ENCODE data around the gene CTTNBP2NL.
A peak's percentile ranks its signal among the peaks of the same experiment; 100 is the strongest.
"Not testable (repeated sequence)": the region's sequence is repeated elsewhere in the genome, so short reads cannot be mapped to it uniquely, and the experiment has no call there.

The CTTNBP2NL gene

GRCh38 chr1:112466078-112466660, 70.2 kb downstream of the CTTNBP2NL start:
- DNase-seq, result peak; percentile 81

- DNase-seq, result not testable (repeated sequence)
These were observed 74.3 kb downstream of the CTTNBP2NL start for GRCh38 chr1:112470324-112470723.

GRCh38 chr1:112470966-112471365, 75.0 kb downstream of the CTTNBP2NL start:
- no peak for DNase-seq

GRCh38 chr1:112472142-112472541, 76.1 kb downstream of the CTTNBP2NL start:
- DNase-seq, result no peak

- no peak for DNase-seq
These were observed 81.5 kb downstream of the CTTNBP2NL start for GRCh38 chr1:112477550-112477949.

GRCh38 chr1:112478314-112478713, 82.3 kb downstream of the CTTNBP2NL start:
- no peak for DNase-seq

- not testable (repeated sequence) for DNase-seq
These were observed 90.0 kb downstream of the CTTNBP2NL start for GRCh38 chr1:112486063-112486462.

GRCh38 chr1:112487686-112488085, 91.7 kb downstream of the CTTNBP2NL start:
- DNase-seq, result not testable (repeated sequence)

GRCh38 chr1:112488141-112488540, 92.1 kb downstream of the CTTNBP2NL start:
- no peak for DNase-seq

- no peak for DNase-seq
These were observed 96.1 kb downstream of the CTTNBP2NL start for GRCh38 chr1:112492076-112492475.

- no peak for DNase-seq
These were observed 97.3 kb downstream of the CTTNBP2NL start for GRCh38 chr1:112493351-112493750.

- DNase-seq, result no peak
These were observed 100.3 kb downstream of the CTTNBP2NL start for GRCh38 chr1:112496290-112496689.

- peak; percentile 45 to 51 for DNase-seq
These were observed 106.0 kb downstream of the CTTNBP2NL start for GRCh38 chr1:112501810-112502641.

GRCh38 chr1:112502826-112503225, 106.8 kb downstream of the CTTNBP2NL start:
- DNase-seq, result no peak

GRCh38 chr1:112504001-112504660, 108.1 kb downstream of the CTTNBP2NL start:
- DNase-seq, result no peak

- no peak for DNase-seq
These were observed 108.8 kb downstream of the CTTNBP2NL start for GRCh38 chr1:112504661-112505399.

- no peak for DNase-seq
These were observed 109.4 kb downstream of the CTTNBP2NL start for GRCh38 chr1:112505400-112505785.

- DNase-seq, result no peak
These were observed 109.9 kb downstream of the CTTNBP2NL start for GRCh38 chr1:112505878-112506277.

GRCh38 chr1:112506306-112506705, 110.3 kb downstream of the CTTNBP2NL start:
- no peak for DNase-seq

- DNase-seq, result no peak
These were observed 110.7 kb downstream of the CTTNBP2NL start for GRCh38 chr1:112506731-112507130.

GRCh38 chr1:112507336-112507735, 111.3 kb downstream of the CTTNBP2NL start:
- DNase-seq, result no peak

GRCh38 chr1:112507921-112508277, 111.9 kb downstream of the CTTNBP2NL start:
- peak; percentile 22 to 27 for DNase-seq

All from activated CD4-positive, alpha-beta T cell treated with anti-CD3 and anti-CD28 coated beads, Interleukin-2, amount 50 U/mL, for 4 hours (primary cell).